Transverse colon (tissue), 4 donors: ENCODE results near the gene CRADD. TPM values are rescaled to one million over a fixed set of nuclear protein-coding genes. Genes with fewer than 3 reads are reported as not detected.
A peak's percentile ranks its signal among the peaks of the same experiment; 100 is the strongest.

Experiments used
- DNase-seq: peaks from one replicate; pipeline ENCODE4 v3.0.0-alpha.2; 2019
- H3K27ac ChIP-seq, 4 donors: fragments of 200-600 bp; sonication (generic); 2 replicates each; pipeline ENCODE4 v1.5.1; 2016 to 2018; ENCODE audit warnings: inconsistent platforms in 4 of 4
- H3K27me3 ChIP-seq: fragments of 200-600 bp; sonication (generic); 2 replicates; pipeline ENCODE4 v1.5.1; 2017; ENCODE audit warnings: inconsistent platforms
- H3K36me3 ChIP-seq, 4 donors: fragments of 200-600 bp; sonication (generic); 2 replicates each; pipeline ENCODE4 v1.5.1; 2017 to 2019; ENCODE audit warnings: inconsistent platforms in 4 of 4
- H3K4me1 ChIP-seq, 4 donors: fragments of 200-600 bp; sonication (generic); 2 replicates each; pipeline ENCODE4 v1.5.1; 2017 to 2020; ENCODE audit warnings: inconsistent platforms in 4 of 4
- H3K4me3 ChIP-seq, 4 donors: fragments of 200-600 bp; sonication (generic); 1 replicate in 1 of 4; 2 replicates in 3 of 4; pipeline versions ENCODE4 v1.5.1 to v1.6.1; 2017 to 2019; ENCODE audit warnings: inconsistent platforms in 4 of 4
- H3K9me3 ChIP-seq, 2 donors: fragments of 200-600 bp; sonication (generic); 2 replicates each; pipeline ENCODE4 v1.5.1; 2017 to 2019; ENCODE audit warnings: inconsistent platforms in 2 of 2
- EP300 ChIP-seq: sonication (generic); formaldehyde crosslinking; IDR thresholded peaks from one replicate; pipeline ENCODE4 v1.6.1; 2017; ENCODE audit warnings: antibody characterized with exemption, low read depth
- POLR2A ChIP-seq: fragments of 450-650 bp; IDR thresholded peaks from one replicate; pipeline ENCODE4 v1.6.1; 2016; ENCODE audit warnings: antibody characterized with exemption, mild to moderate bottlenecking, moderate library complexity
- POLR2AphosphoS5 ChIP-seq, 3 donors: sonication (generic); formaldehyde crosslinking; IDR thresholded peaks; one replicate each; pipeline ENCODE4 v1.6.1; 2016; ENCODE audit warnings: antibody characterized with exemption in 3 of 3
- WGBS, 2 donors: methylation state at CpG; one replicate each; pipeline ENCODE4 v1.1.5; 2018; ENCODE audit warnings: low coverage in 1 of 2; 5-methylcytosine and 5-hydroxymethylcytosine counted together
- in situ Hi-C, 4 donors: fragments of 200-750 bp; cut with MboI; loops; one replicate each; pipeline versions ENCODE4 v1.15.0 to v1.15.1; 2017; ENCODE audit warnings: low sequenced_read_pairs in 3 of 4, low pct_ligation_motif_present in 1 of 4, low pct_unique_long_range_greater_than_20kb in 1 of 4
- intact Hi-C: fragments of 100-400 bp; cut with DNase I; formaldehyde crosslinking; loops from one replicate; pipeline ENCODE4 v1.15.1; 2023; ENCODE audit warnings: low total_unique reads
- total RNA-seq, 4 donors: library from RNA; depleted of rRNA; stranded (reverse); fragments of >200 nt; gene quantifications; one replicate each; pipeline ENCODE4 v1.1.0, GENCODE V29; 2016
- TF ChIP-seq, protein P1 (sequence below), 5 experiments: fragments of 200-600 bp in 3 of 5; fragments of 450-650 bp in 2 of 5; sonication (generic) in 3 of 5; IDR thresholded peaks; 1 replicate in 2 of 5; 2 replicates in 3 of 5; pipeline ENCODE4 v1.5.1; 2016 to 2017; ENCODE audit warnings: antibody characterized with exemption in 5 of 5, inconsistent platforms in 3 of 5, mild to moderate bottlenecking in 2 of 5, moderate library complexity in 1 of 5

CRADD gene
- total RNA-seq, 4 donors from 2014 or later: 45.6 to 59.3 (median 56.3) TPM

DNA sequence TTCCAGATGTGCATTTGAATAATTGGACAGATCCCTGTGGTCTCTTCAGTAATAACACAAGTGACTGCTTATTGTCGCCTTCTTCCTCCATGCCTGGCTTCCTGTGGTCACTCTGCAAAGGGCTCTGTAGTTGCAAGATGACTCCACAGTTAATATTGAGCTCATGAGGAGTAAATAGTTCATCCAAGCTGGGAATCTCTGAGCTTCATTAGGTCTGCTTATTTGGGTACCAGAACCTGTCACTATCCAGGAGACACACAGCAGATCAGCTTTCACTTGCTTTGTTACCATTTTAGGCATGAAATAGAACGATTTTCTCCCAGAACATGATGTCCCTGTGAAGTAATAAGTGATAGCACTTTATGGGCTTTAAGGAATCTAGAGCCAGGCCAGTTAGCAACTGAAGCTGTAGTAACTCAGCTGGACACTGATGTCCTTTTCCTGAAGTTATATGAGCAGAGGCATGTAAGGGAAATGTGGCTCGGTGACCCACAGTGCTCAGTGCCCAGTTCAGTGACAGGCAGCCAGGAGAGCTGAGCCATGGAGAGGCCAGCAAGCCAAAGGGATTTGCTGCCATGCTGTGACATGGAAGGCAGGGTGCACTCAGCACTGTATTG, 50.1 kb downstream of the CRADD start:
- no peak for TF ChIP-seq POLR2A
- peak; percentile 94 for TF ChIP-seq EP300
- TF ChIP-seq POLR2AphosphoS5 (IDR thresholded peaks at IDR 0.05): peak; percentile 51 to 85 (median 77)
- TF ChIP-seq, protein P1, sequence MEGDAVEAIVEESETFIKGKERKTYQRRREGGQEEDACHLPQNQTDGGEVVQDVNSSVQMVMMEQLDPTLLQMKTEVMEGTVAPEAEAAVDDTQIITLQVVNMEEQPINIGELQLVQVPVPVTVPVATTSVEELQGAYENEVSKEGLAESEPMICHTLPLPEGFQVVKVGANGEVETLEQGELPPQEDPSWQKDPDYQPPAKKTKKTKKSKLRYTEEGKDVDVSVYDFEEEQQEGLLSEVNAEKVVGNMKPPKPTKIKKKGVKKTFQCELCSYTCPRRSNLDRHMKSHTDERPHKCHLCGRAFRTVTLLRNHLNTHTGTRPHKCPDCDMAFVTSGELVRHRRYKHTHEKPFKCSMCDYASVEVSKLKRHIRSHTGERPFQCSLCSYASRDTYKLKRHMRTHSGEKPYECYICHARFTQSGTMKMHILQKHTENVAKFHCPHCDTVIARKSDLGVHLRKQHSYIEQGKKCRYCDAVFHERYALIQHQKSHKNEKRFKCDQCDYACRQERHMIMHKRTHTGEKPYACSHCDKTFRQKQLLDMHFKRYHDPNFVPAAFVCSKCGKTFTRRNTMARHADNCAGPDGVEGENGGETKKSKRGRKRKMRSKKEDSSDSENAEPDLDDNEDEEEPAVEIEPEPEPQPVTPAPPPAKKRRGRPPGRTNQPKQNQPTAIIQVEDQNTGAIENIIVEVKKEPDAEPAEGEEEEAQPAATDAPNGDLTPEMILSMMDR (IDR thresholded peaks at IDR 0.05): no peak
- no peak overlapping the region for H3K4me3 ChIP-seq
- no peak for DNase-seq
- intact Hi-C loops (no loop called here), in situ Hi-C loops (loop anchor here in 1 of 4 donors (25.0 kb wide), 1 partner anchor 165 kb away; the partner anchor contains the start of gene SOCS2)
- WGBS, 2 donors: 0 to 54% methylated on average over 1 to 3 of the region's 3 CpGs
- no peaks in the 10 kb centered on the region for H3K27me3 ChIP-seq
- H3K27ac ChIP-seq: peak overlapping the region; percentile 10 to 69 (median 58)
- H3K9me3 ChIP-seq: no peaks in the 10 kb centered on the region
- H3K36me3 ChIP-seq: no peaks in the 10 kb centered on the region
- peaks cover 0 to 4% (median 0%) of the 10 kb centered on the region in 4 donors for H3K4me1 ChIP-seq

DNA sequence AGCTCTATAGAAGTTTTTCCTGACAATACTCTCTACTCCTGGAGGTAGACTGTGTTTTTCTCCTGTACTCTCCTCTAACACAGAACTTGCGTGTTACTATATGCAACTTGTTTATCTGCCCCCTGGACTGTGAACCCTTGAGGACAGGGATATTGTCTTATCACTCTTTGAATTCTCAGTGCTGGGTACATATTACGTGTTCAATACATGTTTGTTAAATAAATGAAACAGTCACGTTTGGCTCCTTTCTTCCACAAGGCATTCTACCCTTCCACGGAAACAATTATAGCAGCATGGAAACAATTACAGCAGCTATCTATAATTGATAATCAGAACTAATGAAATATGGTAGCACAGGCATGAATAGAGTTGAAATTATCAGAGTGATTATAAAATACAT, 50.7 kb downstream of the CRADD start:
- in situ Hi-C loops (loop anchor here in 1 of 4 donors (25.0 kb wide), 1 partner anchor 166 kb away; the partner anchor contains the start of gene SOCS2), intact Hi-C loops (no loop called here)
- Histone ChIP-seq H3K4me3 (no peak overlapping the region), H3K36me3 (no peaks in the 10 kb centered on the region), H3K27ac (peak overlapping the region; percentile 10 to 69 (median 58)), H3K4me1 (peaks cover 0 to 4% (median 0%) of the 10 kb centered on the region in 4 donors), H3K27me3 (no peaks in the 10 kb centered on the region), H3K9me3 (no peaks in the 10 kb centered on the region)
- no peak for DNase-seq
- 81 to 91% methylated on average over 3 to 4 of the region's 4 CpGs for WGBS, 2 donors
- TF ChIP-seq EP300: no peak
- no peak for TF ChIP-seq POLR2A
- no peak for TF ChIP-seq POLR2AphosphoS5 (IDR thresholded peaks at IDR 0.05)
- TF ChIP-seq, protein P1 (IDR thresholded peaks at IDR 0.05): no peak

DNA sequence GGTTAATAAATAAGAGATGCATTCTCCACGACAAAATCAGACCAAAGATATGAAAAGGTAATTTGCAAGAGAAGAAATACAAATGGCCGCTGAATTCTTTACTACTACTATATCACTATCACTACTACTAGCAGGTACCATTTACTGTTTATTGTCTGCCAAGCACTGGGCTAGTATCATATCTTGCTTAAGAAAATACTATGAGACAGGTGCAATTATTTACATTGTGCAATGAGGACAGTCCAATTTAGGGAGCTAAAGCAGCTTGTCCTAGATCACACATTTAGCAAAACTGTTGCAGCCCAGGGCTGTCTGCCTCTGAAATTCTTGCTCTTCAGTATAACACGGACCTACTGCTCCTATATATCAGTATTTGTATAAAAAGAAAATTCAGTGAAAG, 52.8 kb downstream of the CRADD start:
- no peak overlapping the region for H3K4me3 ChIP-seq
- intact Hi-C loops: no loop called here
- no peaks in the 10 kb centered on the region for H3K9me3 ChIP-seq
- in situ Hi-C loops: loop anchor here in 1 of 4 donors (25.0 kb wide), 1 partner anchor 168 kb away; the partner anchor contains the start of gene SOCS2
- peaks cover 0 to 4% (median 0%) of the 10 kb centered on the region in 4 donors for H3K4me1 ChIP-seq
- H3K36me3 ChIP-seq: no peaks in the 10 kb centered on the region
- no peak overlapping the region for H3K27ac ChIP-seq
- whole genome bisulfite sequencing, 2 donors: 79 to 84% methylated on average over 3 of the region's 3 CpGs
- TF ChIP-seq EP300 (no peak), POLR2AphosphoS5 (IDR thresholded peaks at IDR 0.05) (no peak), POLR2A (no peak)
- TF ChIP-seq, protein P1 (IDR thresholded peaks at IDR 0.05): no peak
- DNase-seq: no peak
- no peaks in the 10 kb centered on the region for H3K27me3 ChIP-seq

DNA sequence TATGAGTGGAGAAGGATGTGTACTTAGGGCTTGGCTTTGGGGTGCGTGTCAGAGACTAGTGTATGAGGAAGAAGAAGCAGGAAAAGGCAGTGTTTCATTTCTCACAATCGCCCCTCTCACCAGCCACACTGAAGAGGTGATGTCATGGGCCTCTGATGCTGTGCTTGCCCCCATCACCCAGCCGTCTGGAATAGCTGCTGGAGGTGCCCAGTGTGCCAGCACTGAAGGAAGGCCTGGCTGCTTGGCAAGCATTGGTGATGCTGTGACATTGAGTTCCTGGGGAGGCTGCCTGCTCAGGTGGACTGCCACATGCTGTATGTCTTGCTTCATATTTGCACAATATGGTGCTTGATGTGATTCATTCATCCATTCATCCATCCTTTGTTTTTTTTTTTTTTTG, 56.2 kb downstream of the CRADD start:
- H3K27me3 ChIP-seq: no peaks in the 10 kb centered on the region
- no peak overlapping the region for H3K27ac ChIP-seq
- H3K36me3 ChIP-seq: no peaks in the 10 kb centered on the region
- H3K4me1 ChIP-seq: peaks cover 3 to 28% (median 15%) of the 10 kb centered on the region in 4 donors
- no peak for TF ChIP-seq POLR2AphosphoS5 (IDR thresholded peaks at IDR 0.05)
- WGBS, 2 donors: 43 to 64% methylated on average over 1 to 3 of the region's 3 CpGs
- DNase-seq: no peak
- in situ Hi-C loops (loop anchor here in 1 of 4 donors (25.0 kb wide), 1 partner anchor 171 kb away; the partner anchor contains the start of gene SOCS2), intact Hi-C loops (no loop called here)
- H3K4me3 ChIP-seq: no peak overlapping the region
- H3K9me3 ChIP-seq: no peaks in the 10 kb centered on the region
